GM19452 (cell line): ENCODE results near the gene SEC23A.
A peak's percentile ranks its signal among the peaks of the same experiment; 100 is the strongest.

ENCODE experiments used
- ATAC-seq: cut with Tn5 transposase; IDR thresholded peaks from one replicate; pipeline ENCODE4 v1.9.1; 2021; ENCODE audit not compliant: unreplicated experiment

The SEC23A gene

GRCh38 chr14:38992067-38992844, 110.8 kb downstream of the SEC23A start:
- ATAC-seq, result no peak

- no peak for ATAC-seq
These were observed 111.7 kb downstream of the SEC23A start for GRCh38 chr14:38991299-38991698.

GRCh38 chr14:38989922-38990546, 113.0 kb downstream of the SEC23A start:
- peak; percentile 98 for ATAC-seq

GRCh38 chr14:38987781-38988180, 115.3 kb downstream of the SEC23A start:
- no peak for ATAC-seq

- no peak for ATAC-seq
These were observed 120.2 kb downstream of the SEC23A start for GRCh38 chr14:38982837-38983236.

- ATAC-seq, result no peak
These were observed 120.8 kb downstream of the SEC23A start for GRCh38 chr14:38982278-38982677.
